GM19328 (cell line): ENCODE results near the gene MLX.
"Not testable (repeated sequence)": the region's sequence is repeated elsewhere in the genome, so short reads cannot be mapped to it uniquely, and the experiment has no call there.

Experiments
- ATAC-seq: cut with Tn5 transposase; IDR thresholded peaks from one replicate; pipeline ENCODE4 v1.9.1; 2021; ENCODE audit warnings: mild to moderate bottlenecking, moderate library complexity; ENCODE audit not compliant: unreplicated experiment

MLX gene

DNA sequence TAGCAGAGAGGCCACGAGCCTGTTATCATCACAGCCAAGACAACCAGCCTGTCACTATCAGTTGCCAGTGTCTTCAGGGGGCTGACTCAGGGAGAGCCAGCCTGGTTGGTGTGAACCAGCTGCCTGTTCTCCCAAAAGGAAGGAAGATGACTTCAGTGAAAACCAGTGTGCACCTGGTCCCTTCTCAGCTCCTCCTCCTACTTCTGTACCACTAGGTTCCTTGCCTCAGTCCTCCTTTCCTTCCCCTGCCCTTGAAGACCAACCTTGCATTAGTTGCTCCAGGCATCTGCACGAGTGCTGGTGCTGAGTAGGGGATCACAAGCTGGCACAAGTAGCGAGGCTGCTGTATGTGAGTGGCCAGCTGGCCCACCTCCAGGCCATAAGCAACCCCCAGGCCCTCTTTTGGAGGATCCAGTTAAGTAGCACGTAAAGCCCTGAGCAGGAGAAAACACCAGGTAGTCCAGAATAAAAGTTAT, 51.1 kb downstream of the MLX start:
- no peak for ATAC-seq

DNA sequence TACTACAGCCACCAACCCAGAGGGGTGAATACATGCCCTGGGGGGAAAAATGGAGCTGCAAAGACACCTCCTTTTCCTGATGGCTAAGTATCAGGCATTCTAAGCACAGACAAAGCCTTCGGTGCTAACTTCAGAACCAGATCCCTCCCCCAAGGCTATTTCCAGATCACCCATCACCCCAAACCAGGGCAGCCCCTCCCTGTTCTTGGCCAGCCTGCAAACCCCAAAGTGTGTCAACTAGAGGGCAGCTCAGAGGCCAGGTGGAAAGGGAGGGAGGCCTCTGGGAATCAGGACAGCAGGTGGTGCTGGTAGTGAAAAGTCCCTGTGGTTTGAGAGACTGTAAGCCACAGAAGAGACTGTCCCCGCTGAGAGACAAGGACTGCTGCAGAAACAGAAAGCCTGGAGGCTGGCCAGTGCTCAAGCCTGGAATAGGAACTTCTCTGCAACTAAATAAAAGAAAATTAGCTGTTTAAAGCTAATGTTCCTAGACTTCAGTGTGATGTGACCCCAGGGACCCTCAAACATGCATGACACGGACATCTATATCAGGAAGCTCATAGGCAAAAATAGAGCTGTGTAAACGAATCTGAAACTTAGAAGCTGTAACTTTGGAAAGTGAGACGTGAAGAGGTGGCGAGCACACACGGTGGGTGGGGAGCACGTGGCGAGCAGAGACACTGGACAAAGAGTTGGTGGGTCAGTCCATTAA, 51.7 kb downstream of the MLX start:
- ATAC-seq: peak; percentile 71

DNA sequence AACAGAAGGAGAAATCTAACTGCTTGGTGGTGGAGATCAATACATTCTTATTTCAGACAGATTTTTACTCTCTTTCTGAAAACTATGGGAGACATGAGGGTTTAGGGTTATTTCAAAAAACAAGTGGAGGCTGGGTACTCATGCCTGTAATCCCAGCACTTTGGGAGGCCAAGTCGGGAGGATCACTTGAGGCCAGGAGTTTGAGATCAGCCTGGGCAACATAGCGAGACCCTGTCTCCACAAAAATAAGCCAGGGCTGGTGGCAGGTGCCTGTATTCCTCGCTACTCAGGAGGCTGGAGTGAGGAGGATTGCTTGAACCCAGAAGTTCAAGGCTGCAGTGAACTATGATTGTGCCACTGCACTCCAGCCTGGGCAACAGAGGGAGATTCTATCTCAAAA, 55.1 kb downstream of the MLX start:
- not testable (repeated sequence) for ATAC-seq
